ENCODE measurements around the gene ZNF605.
A peak's percentile ranks its signal among the peaks of the same experiment; 100 is the strongest.
"Not testable (repeated sequence)": the region's sequence is repeated elsewhere in the genome, so short reads cannot be mapped to it uniquely, and the experiment has no call there.

ZNF605 gene

DNA sequence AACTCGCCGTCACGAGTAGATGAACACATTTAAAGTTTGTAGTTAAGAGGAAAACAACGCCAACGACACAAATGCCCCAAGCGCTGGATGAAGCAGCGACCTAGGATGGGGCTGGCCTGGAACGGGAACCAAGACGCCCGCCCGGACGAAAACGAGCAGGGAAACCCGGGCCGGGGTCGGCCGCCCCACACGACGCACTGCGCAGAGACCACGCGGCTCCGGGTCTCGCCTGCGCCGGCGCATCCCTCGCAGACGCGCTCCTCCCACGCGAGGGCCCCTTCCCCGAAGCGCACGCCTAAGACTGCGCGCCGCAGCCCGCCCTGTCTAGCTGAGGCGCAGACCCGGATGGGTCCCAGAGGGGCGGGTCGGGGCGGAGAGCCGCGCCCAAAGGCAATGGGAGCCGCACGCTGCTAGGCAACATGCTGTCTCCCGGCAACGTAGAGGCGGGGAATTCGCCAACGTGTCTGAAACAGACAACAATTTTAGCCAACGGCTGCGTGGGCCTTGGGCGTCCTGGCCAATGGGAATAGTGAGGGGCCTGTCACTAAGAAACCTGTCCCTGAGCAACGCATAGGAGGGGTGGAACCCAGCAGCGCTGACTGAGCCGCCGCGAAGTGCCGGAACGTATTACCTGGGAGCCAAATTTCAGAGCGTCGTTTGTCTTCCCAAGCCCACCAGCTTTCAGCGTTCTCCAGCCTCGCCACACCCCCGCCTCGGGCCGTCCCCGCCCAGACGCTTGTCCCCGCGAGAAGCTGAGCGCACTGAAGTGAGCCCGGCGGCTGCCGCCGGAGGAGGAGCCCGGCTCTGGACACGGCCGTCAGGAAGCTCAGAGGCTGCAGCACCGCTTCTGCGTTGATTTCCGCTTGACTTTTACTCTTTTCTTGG is 47.7 kb downstream of the ZNF605 start:
- DNase-seq (ENCODE audit: low read depth in 3 of 3), result peak; percentile 87 to 95 (median 94)

DNA sequence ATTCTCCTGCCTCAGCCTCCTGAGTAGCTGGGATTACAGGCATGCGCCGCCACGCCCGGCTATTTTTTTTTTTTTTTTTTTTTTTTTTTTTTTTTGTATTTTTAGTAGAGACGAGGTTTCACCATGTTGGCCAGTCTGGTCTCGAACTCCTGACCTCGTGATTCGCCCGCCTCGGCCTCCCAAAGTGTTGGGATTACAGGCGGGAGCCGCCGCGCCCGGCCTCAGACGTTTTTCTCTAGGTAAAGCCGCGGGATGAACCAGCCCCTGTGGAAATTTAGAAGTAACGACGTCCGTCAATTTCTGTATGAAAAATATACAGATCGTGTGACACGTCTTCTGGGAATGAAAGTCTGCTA is 48.3 kb downstream of the ZNF605 start:
- not testable (repeated sequence) for DNase-seq (ENCODE audit: low read depth in 3 of 3)

DNA sequence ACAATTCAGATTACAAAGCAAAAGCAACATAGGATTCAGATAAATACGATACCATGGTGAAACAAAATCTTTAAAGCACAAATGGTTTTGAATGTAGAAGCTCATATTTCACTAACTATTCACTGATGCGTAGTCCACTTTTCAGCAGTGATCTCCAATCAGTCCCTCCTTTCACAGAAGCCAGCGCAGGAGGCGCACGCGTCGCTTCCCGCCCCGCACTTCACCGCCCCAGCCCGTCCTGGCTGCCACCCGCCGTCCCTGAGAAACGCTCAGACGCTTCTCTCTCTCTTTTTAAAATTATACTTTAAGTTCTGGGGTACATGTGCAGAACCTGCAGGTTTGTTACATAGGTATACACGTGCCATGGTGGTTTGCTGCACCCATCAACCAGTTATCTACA is 48.9 kb downstream of the ZNF605 start:
- DNase-seq (ENCODE audit: low read depth in 3 of 3), result no peak

DNA sequence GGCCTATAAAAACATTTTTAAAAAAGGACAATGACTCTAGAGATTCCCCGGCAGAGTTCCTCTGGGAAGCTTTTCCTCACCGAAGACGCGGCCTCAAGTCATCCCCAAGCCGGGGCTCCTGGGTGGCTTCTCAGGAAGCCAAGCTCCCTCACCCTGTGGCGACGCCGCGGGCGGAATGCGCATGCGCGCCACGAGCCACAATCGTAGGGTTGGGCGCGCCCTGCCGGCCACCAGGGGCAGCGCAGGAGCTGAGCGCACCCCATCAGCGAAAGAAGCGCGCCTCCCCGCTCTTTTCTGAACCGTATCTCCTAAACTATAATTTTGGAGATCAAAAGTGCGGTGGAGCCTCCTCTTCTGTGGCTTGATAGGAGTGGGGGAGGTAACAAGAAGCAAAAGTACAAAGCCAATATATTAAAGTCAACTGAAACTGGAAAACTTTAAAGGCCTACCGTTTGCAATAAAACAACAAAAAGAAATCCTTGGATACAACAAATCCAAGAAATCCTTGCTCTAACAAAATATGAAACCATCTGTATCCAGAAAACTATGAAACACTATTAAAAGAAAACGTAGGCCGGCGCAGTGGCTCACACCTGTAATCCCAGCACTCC is 51.3 kb downstream of the ZNF605 start:
- DNase-seq (ENCODE audit: low read depth in 3 of 3), result peak; percentile 85 to 89 (median 87)

DNA sequence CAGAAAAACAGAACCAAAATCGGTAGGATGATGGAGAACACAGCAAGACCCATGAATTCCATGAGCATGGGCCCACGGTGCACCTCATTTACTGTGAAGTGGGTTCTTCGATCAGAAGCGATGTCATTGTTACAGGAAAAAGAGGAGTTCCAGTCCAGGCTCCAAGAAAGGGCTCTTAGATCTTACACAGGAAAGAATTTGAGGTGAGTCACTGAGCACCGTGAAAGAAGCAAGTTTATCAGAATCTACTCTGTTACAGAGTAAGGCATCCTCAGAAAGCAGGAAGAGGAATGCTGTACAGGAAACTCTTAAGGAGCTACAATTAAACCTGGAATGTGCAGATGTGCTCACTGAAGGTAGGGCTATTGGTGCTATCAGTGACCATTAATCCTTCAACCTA is 57.1 kb downstream of the ZNF605 start:
- no peak for DNase-seq (ENCODE audit: low read depth in 3 of 3)

DNA sequence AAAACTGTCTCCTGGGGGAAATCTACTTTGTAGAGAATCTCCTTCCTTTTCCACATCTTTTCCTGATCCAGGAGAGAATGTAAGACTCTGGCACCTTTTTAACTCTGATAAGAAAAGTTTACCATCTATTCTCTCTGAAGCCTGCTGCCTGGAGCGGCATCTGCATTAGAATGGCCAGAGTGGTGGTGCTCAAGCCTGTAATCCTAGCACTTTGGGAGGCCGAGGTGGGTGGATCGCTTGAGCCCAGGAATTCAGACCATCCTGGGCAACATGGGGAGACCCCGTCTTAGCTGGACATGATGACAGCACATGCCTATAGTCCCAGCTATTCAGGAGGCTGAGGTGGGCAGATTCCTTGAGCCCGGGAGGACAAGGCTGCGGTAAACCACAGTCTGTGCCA is 67.3 kb downstream of the ZNF605 start:
- DNase-seq (ENCODE audit: low read depth in 3 of 3), result no peak

DNA sequence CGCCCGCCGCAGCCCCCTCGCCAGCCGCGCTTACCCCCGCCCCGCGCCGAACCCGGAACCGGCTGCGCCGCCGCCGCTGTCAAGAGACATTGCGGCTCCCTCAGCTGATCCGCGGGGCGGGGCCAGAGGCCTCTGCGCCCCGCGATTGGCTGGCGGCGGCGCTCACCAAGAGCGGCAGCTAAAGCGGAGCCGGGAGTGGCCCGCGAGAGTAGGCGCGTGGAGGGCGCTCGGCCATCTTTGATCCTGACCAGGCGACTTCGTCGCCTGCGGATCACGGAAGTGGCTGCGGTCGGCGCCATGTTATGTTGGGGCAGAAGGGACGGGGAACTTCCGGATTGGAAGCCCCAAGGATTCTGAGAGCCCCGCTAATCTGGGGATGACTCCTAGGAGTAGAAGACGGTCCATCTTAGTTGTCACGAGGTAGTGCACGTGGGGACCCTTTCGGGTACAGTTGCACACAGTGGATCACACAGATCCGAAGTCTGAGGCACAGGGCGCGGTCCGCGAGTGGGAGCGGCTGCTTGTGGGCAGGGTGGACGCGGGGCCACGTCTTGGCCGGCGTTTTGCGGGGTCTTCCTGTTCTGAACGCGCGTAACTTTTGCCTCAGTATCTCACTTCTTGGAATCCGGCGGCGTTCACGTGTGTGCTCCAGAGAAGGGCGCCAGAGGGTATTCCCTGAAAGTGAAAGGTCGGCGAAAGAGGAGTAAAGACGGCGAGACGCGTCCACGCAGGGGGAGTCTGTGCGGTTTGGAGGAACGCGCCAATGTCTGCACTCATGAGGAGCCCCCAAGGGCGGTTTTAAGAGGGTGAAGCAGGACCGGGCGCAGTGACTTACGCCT is 68.4 kb downstream of the ZNF605 start, which contains the start of gene CHFR:
Gene CHFR, minus strand, starts transcription at position 93 of the 839 bp plus-strand sequence. CDS start 277 bp downstream, outside the sequence.
- DNase-seq (ENCODE audit: low read depth in 3 of 3), result peak; percentile 90 to 95 (median 90)

DNA sequence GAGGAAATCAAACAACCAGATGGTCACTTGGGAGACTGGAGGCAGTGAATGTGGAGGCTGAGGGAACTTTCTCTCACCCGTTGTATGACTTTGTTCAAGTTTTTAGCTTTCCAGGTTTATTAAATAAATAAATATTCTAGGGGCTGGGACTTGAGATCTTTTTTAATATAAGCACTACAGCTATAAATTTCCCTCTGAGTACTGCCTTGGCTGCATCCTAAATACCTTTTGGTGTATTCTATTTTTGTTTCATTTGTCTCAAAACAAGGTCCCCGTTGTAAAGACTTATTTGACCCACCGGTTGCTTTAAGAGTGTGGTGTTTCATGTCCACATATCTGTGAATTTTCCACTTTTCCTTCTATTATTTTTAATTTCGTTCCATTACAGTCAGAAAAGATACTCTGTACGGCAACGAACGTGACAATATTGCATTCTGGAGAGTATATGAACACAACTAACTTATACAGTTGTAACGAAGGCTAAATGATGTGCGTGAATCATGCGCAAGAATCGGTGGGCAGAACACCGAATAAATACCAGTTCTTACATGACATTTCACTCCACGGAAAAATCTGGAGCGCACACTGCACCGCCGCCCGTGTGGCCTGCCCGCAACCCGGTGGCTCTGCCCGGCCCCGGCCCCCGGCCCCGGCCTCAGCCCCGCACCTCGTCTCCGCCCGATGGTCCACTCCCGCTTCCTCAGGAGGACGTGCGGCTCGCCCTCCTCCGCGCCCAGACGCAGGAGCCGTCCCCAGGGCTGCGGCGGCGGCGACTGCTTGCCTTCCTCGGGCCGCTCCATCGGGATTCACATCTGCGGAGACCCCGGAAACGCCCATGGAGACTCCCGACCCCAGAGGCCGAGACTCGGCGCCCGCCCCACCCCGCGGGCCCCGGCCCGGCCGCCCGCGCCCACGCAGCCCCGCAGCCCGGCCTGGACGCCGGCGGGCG is 69.3 kb downstream of the ZNF605 start:
- DNase-seq (ENCODE audit: low read depth in 3 of 3), result no peak

DNA sequence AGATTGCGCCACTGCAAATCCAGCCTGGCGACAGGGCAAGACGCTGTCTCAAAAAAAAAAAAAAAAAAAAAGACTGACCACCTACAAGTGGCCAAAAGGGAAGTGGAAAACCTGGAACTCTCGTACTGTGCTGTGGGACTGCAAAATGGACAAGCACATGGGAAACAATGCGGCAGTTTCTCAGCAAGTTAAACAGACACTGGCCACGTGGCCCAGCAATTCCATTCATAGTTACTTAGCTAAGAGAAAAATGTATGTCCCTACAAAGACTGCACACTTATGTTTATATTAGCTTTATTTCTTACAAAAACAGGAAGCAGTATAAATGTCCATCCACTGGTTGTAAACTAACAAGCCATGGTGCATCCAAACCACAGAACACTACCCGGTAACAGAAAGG is 74.3 kb downstream of the ZNF605 start:
- no peak for DNase-seq (ENCODE audit: low read depth in 3 of 3)

DNA sequence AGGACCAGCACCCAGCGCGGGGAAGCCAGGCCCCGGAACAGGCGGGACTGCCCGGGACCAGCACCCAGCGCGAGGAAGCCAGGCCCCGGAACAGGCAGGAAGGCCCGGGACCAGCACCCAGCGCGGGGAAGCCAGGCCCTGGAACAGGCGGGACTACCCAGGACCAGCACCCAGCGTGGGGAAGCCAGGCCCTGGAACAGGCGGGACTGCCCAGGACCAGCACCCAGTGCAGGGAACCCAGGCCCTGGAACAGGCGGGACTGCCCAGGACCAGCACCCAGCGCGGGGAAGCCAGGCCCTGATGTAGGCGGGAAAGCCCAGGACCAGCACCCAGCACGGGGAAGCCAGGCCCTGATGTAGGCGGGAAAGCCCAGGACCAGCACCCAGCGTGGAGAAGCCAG is 81.5 kb downstream of the ZNF605 start:
- DNase-seq (ENCODE audit: low read depth in 3 of 3), result not testable (repeated sequence)

DNA sequence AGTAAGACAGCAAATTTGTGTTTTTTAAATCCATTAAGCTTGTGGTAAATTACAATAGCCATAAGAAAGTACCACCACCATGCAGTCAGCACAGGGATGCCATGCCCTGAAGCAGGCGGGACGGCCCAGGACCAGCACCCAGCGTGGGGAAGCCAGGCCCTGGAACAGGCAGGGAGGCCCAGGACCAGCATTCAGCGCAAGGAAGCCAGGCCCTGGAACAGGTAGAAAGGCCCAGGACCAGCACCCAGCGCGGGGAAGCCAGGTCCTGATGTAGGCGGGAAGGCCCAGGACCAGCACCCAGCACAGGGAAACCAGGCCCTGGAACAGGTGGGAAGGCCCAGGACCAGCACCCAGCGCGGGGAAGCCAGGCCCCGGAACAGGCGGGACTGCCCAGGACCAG is 81.9 kb downstream of the ZNF605 start:
- no peak for DNase-seq (ENCODE audit: low read depth in 3 of 3)

DNA sequence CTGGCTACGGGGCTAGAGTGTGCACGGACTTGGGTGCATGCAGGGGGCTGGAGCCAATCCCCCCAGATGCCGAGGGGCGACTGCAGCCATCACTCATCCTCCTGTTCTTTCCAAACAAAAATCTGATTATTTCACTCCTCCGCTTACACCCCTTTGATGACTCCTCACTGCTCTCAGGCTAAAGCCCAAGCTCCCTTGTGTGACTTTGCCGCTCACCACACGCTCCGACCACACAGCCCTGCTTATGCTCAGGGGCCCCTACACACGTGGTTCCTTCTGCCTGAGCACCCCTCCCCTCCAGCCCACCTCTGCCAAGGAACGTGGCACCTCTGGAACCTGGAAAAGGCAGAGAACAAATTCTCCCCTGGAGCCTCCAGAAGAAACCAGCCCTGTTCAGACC is 82.4 kb downstream of the ZNF605 start:
- DNase-seq (ENCODE audit: low read depth in 3 of 3), result no peak

DNA sequence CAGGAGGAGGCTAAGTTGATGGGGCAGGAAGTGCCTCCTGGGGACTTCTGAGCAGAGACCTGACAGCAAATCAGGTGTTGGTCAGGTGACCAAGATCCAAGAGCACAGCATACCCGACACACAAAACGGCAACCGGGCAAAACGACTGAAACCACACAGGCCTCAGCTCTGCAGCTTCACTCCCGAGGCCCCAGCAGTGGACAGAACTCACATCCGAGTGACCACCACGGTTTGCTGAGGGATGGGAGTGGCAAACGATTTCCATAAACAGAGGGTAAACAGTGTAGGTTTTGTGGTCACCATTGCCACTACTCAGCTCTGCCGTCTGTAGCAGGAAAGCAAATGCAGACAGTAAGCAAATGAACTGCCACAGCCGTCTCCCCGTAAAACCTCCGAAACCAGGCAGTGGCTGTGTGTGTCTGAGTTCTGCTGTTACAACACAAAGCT is 83.1 kb downstream of the ZNF605 start:
- no peak for DNase-seq (ENCODE audit: low read depth in 3 of 3)

DNA sequence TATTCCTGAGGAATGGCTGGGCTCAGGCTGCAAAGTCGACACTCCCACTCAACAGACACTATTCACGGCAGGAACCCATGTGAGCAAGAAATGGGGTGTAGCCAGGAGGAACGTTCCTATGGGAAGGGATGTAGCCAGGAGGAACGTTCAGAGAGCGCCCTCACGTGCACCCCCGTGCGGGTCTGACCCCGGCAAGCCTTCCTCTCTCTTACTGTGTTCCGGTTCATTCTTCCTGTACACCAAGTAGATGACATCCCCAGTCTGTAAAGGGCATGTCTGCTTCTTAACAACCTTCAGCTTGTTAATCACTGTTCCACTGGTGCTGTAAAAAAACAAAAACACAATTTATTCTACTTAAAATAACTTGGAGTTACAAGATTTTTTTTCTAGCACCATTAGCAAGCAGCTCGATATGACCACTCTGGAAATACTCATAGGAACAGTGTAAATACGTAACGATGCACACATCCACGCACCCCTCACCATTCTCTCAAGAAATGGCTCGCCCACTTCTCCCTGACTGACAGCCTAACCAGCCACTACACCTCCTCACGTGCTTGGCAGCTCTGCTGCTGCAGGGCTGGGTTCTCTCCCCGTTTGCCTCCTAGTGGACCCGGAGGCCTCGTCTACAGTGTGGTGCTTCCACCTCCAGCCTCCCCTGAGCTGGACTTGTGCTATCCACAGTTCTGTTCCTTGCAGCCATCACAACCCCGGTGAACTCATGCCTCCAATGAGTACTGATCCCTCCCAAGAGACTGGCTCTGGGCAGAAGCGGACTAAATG is 83.8 kb downstream of the ZNF605 start:
- DNase-seq (ENCODE audit: low read depth in 3 of 3), result no peak

DNA sequence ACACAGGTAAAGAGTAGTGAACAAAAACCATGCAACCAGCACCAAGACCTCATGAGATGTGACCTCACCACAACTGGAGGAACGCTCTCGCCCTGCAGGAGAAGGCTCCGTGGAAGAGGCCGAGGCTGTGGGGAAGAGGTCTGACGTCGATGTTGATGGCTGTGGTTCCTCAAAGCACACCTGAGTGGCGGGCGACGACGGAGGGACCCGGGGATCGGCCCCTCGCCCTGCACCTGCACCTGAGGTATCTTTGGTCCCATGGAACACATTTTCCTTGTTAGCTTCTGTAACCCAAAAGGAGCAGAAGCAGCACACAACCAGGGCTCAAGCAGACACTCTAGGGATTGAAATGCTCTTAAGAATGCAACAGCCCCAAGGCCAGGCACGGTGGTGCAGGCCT is 86.6 kb downstream of the ZNF605 start:
- no peak for DNase-seq (ENCODE audit: low read depth in 3 of 3)

Measured in stimulated activated CD4-positive, alpha-beta T cell treated with anti-CD3 and anti-CD28 coated beads, TNF-alpha, amount 100 ng/mL, for 48 hours (primary cell).